MM.1S (cell line): ENCODE data around the gene LPCAT1.

ENCODE experiments used
- DNase-seq: peaks from one replicate; pipeline ENCODE4 v3.0.0-alpha.2; 2015
- H2AFZ ChIP-seq: fragments of 300-600 bp; sonication (generic); 2 replicates; pipeline ENCODE4 v1.6.0; 2016; ENCODE audit warnings: antibody characterized with exemption, low read length
- H3F3A ChIP-seq: fragments of 300-600 bp; sonication (generic); 2 replicates; pipeline ENCODE4 v1.6.1; 2016; ENCODE audit warnings: mild to moderate bottlenecking, antibody characterized with exemption, low read length, moderate library complexity, mixed read lengths; ENCODE audit not compliant: insufficient read depth
- H3K27ac ChIP-seq: fragments of 300-600 bp; sonication (generic); 2 replicates; pipeline ENCODE4 v1.5.1; 2016; ENCODE audit warnings: mild to moderate bottlenecking, low read length
- H3K27me3 ChIP-seq: fragments of 300-600 bp; sonication (generic); replicated peaks from 2 replicates; pipeline ENCODE4 v1.6.0; 2016; ENCODE audit warnings: low read length; ENCODE audit not compliant: insufficient read depth
- H3K36me3 ChIP-seq: fragments of 300-600 bp; sonication (generic); replicated peaks from 2 replicates; pipeline ENCODE4 v1.6.1; 2016; ENCODE audit warnings: mild to moderate bottlenecking, low read length, mixed read lengths; ENCODE audit not compliant: insufficient read depth
- H3K4me1 ChIP-seq: fragments of 300-600 bp; sonication (generic); 2 replicates; pipeline ENCODE4 v1.6.1; 2016; ENCODE audit warnings: low read length, mixed read lengths
- H3K4me2 ChIP-seq: fragments of 300-600 bp; sonication (generic); 2 replicates; pipeline ENCODE4 v1.6.0; 2016; ENCODE audit warnings: low read depth, low read length
- H3K4me3 ChIP-seq: fragments of 300-600 bp; sonication (generic); 2 replicates; pipeline ENCODE4 v1.5.1; 2016; ENCODE audit warnings: low read length, mixed read lengths
- H3K79me2 ChIP-seq: fragments of 300-600 bp; sonication (generic); 2 replicates; pipeline ENCODE4 v1.6.1; 2016; ENCODE audit warnings: mixed run types, low read length, mixed read lengths
- H3K9ac ChIP-seq: fragments of 300-600 bp; sonication (generic); 2 replicates; pipeline ENCODE4 v1.6.1; 2016; ENCODE audit warnings: low read length, mixed read lengths
- H3K9me2 ChIP-seq: fragments of 300-600 bp; sonication (generic); replicated peaks from 2 replicates; pipeline ENCODE4 v1.6.1; 2016; ENCODE audit warnings: mild to moderate bottlenecking, low read length, mixed read lengths; ENCODE audit not compliant: insufficient read depth
- H3K9me3 ChIP-seq: fragments of 300-600 bp; sonication (generic); replicated peaks from 2 replicates; pipeline ENCODE4 v1.6.1; 2016; ENCODE audit warnings: mild to moderate bottlenecking, low read length, mixed read lengths; ENCODE audit not compliant: insufficient read depth
- H4K20me1 ChIP-seq: fragments of 300-600 bp; sonication (generic); 2 replicates; pipeline ENCODE4 v1.6.1; 2016; ENCODE audit warnings: mild to moderate bottlenecking, low read length, moderate library complexity, mixed read lengths; ENCODE audit not compliant: insufficient read depth
- CTCF ChIP-seq: fragments of 300-600 bp; sonication (generic); IDR thresholded peaks from 2 replicates; pipeline ENCODE4 v1.5.1; 2016; ENCODE audit warnings: antibody characterized with exemption, low read length, mixed read lengths
- EZH2 ChIP-seq: fragments of 300-600 bp; sonication (generic); optimal IDR thresholded peaks from 2 replicates; pipeline ENCODE3; 2017; ENCODE audit warnings: low read depth, mild to moderate bottlenecking, antibody characterized with exemption, low read length, mixed read lengths
- EZH2phosphoT487 ChIP-seq: fragments of 300-600 bp; sonication (generic); IDR thresholded peaks from 2 replicates; pipeline ENCODE4 v1.6.1; 2018; ENCODE audit warnings: antibody characterized with exemption, low read length

Gene LPCAT1

GRCh38 chr5:1439388-1440097 lies 84.2 kb downstream of the LPCAT1 start:
- H3K4me2 ChIP-seq: no peak overlapping the region
- TF ChIP-seq EZH2phosphoT487: no peak
- no peak for TF ChIP-seq CTCF
- no peak for TF ChIP-seq EZH2
- no peaks in the 10 kb centered on the region for H3K9me2 ChIP-seq
- no peak for DNase-seq
- H3K9ac ChIP-seq: no peak overlapping the region
- no peak overlapping the region for H2AFZ ChIP-seq
- H3K4me1 ChIP-seq: no peaks in the 10 kb centered on the region
- H3K36me3 ChIP-seq: no peaks in the 10 kb centered on the region
- H3K4me3 ChIP-seq: no peak overlapping the region
- peaks cover 66% of the 10 kb centered on the region for H3K27me3 ChIP-seq
- no peaks in the 10 kb centered on the region for H3F3A ChIP-seq
- no peak overlapping the region for H3K27ac ChIP-seq
- no peaks in the 10 kb centered on the region for H3K79me2 ChIP-seq
- H4K20me1 ChIP-seq: no peaks in the 10 kb centered on the region
- no peaks in the 10 kb centered on the region for H3K9me3 ChIP-seq

GRCh38 chr5:1438871-1439270 lies 84.9 kb downstream of the LPCAT1 start:
- no peak for DNase-seq
- H3K27me3 ChIP-seq: peaks cover 67% of the 10 kb centered on the region
- no peaks in the 10 kb centered on the region for H4K20me1 ChIP-seq

GRCh38 chr5:1437876-1438559 lies 85.7 kb downstream of the LPCAT1 start:
- H3K9me2 ChIP-seq: no peaks in the 10 kb centered on the region
- no peak for DNase-seq
- no peak for TF ChIP-seq EZH2
- TF ChIP-seq CTCF: no peak
- no peak for TF ChIP-seq EZH2phosphoT487
- no peaks in the 10 kb centered on the region for H4K20me1 ChIP-seq
- no peaks in the 10 kb centered on the region for H3K9me3 ChIP-seq
- H3K79me2 ChIP-seq: no peaks in the 10 kb centered on the region
- no peaks in the 10 kb centered on the region for H3F3A ChIP-seq
- no peaks in the 10 kb centered on the region for H3K4me1 ChIP-seq
- H3K4me2 ChIP-seq: no peak overlapping the region
- H3K27ac ChIP-seq: no peak overlapping the region
- H2AFZ ChIP-seq: no peak overlapping the region
- peaks cover 59% of the 10 kb centered on the region for H3K27me3 ChIP-seq
- H3K4me3 ChIP-seq: no peak overlapping the region
- no peak overlapping the region for H3K9ac ChIP-seq
- no peaks in the 10 kb centered on the region for H3K36me3 ChIP-seq

More at GRCh38 chr5:1438871-1439270, 84.9 kb downstream of the LPCAT1 start:
- H3F3A ChIP-seq: no peaks in the 10 kb centered on the region
- H3K9me3 ChIP-seq: no peaks in the 10 kb centered on the region
- no peaks in the 10 kb centered on the region for H3K9me2 ChIP-seq
- H3K79me2 ChIP-seq: no peaks in the 10 kb centered on the region
- H3K4me3 ChIP-seq: no peak overlapping the region
- no peaks in the 10 kb centered on the region for H3K36me3 ChIP-seq
- no peak overlapping the region for H3K4me2 ChIP-seq
- no peaks in the 10 kb centered on the region for H3K4me1 ChIP-seq
- H3K27ac ChIP-seq: no peak overlapping the region
- no peak for TF ChIP-seq CTCF
- TF ChIP-seq EZH2phosphoT487: no peak
- no peak for TF ChIP-seq EZH2
- no peak overlapping the region for H2AFZ ChIP-seq
- no peak overlapping the region for H3K9ac ChIP-seq
